Liver (tissue), 3 donors: Measurements from ENCODE around the gene CLDN1.

Source experiments
- CTCF ChIP-seq: fragments of 150-350 bp; IDR thresholded peaks from 2 replicates; pipeline ENCODE4 v1.5.1; 2017; ENCODE audit warnings: improper control_type of control experiment, low read depth, low read length; ENCODE audit not compliant: missing input control
- EGR1 ChIP-seq, 2 donors: IDR thresholded peaks; 2 replicates each; pipeline ENCODE4 v1.6.1; 2016 to 2018; ENCODE audit warnings: antibody characterized with exemption in 2 of 2, low read depth in 2 of 2
- GABPA ChIP-seq, 2 donors: IDR thresholded peaks in 1 of 2; conservative IDR thresholded peaks in 1 of 2; 2 replicates each; pipeline ENCODE4 v1.6.1; 2016; ENCODE audit warnings: antibody characterized with exemption in 2 of 2, mild to moderate bottlenecking in 1 of 2, moderate library complexity in 1 of 2
- HNF4G ChIP-seq: IDR thresholded peaks from 2 replicates; pipeline ENCODE4 v1.6.1; 2016; ENCODE audit warnings: antibody characterized with exemption
- JUND ChIP-seq, 2 donors: IDR thresholded peaks; 2 replicates each; pipeline ENCODE4 v1.6.1; 2016; ENCODE audit warnings: antibody characterized with exemption in 2 of 2
- RAD21 ChIP-seq, 2 donors: IDR thresholded peaks; 2 replicates each; pipeline ENCODE4 v1.6.1; 2016; ENCODE audit warnings: antibody characterized with exemption in 2 of 2, mild to moderate bottlenecking in 2 of 2
- REST ChIP-seq: IDR thresholded peaks from 2 replicates; pipeline ENCODE4 v1.6.1; 2016; ENCODE audit warnings: antibody characterized with exemption, mild to moderate bottlenecking
- SP1 ChIP-seq: IDR thresholded peaks from 2 replicates; pipeline ENCODE4 v1.6.1; 2018; ENCODE audit warnings: antibody characterized with exemption, mild to moderate bottlenecking
- YY1 ChIP-seq: IDR thresholded peaks from 2 replicates; pipeline ENCODE4 v1.6.1; 2016; ENCODE audit warnings: antibody characterized with exemption, mild to moderate bottlenecking
- TF ChIP-seq, protein P1 (sequence below): IDR thresholded peaks from 2 replicates; pipeline ENCODE4 v1.6.1; 2016; ENCODE audit warnings: antibody characterized with exemption
- donor health status: healthy.
- donor health status: healthy.

GRCh38 chr3:190345878-190346277 lies 23.6 kb upstream of the CLDN1 start:
- no peak for TF ChIP-seq CTCF
- TF ChIP-seq GABPA (IDR thresholded peaks at IDR 0.05 in 1 of 2, conservative IDR thresholded peaks at IDR 0.05 in 1 of 2): no peak
- TF ChIP-seq REST: no peak
- TF ChIP-seq HNF4G: no peak
- no peak for TF ChIP-seq YY1
- TF ChIP-seq RAD21 (IDR thresholded peaks at IDR 0.05): no peak
- no peak for TF ChIP-seq JUND (IDR thresholded peaks at IDR 0.05)
- TF ChIP-seq, protein P1, sequence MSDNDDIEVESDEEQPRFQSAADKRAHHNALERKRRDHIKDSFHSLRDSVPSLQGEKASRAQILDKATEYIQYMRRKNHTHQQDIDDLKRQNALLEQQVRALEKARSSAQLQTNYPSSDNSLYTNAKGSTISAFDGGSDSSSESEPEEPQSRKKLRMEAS: no peak
- no peak for TF ChIP-seq SP1
- no peak for TF ChIP-seq EGR1 (IDR thresholded peaks at IDR 0.05; ENCODE audit: low read depth in 2 of 2)
